Left colon (tissue), 2 donors: Measurements from ENCODE around the gene GPRC5B. TPM values are rescaled to one million over a fixed set of nuclear protein-coding genes. Genes with fewer than 3 reads are reported as not detected.

ENCODE experiments used
- total RNA-seq, 2 donors: library from RNA; stranded (reverse); fragmentation: NEBNext Ultra II Directional; extraction: Animal tissue kit (Norgen Biotek cat#: 25700); gene quantifications; one replicate each; pipeline ENCODE4 v1.2.1, GENCODE V29; 2021
- donor health status: DM: no; HTN: no; CAD: no.
- donor health status: DM: yes; HTN: yes; CAD: no.

Gene GPRC5B
- total RNA-seq, 2 donors from 2014 or later = 5.0 to 7.6 TPM

Other genes starting within 250 kb of the GPRC5B start
- 10 to 100 TPM; 18.4 to 22.8 TPM for gene KNOP1, start 166.6 kb downstream of the GPRC5B start, total RNA-seq
- 10 to 100 TPM; 11.0 to 13.8 TPM for gene IQCK, start 166.6 kb downstream of the GPRC5B start, total RNA-seq
- not detected for gene GPR139, start 189.0 kb upstream of the GPRC5B start, total RNA-seq